ENCODE results near the gene SPNS2. TPM values are rescaled to one million over a fixed set of nuclear protein-coding genes. Genes with fewer than 3 reads are reported as not detected.

Gene SPNS2
- total and polyA plus RNA-seq, 2 of the 8 experiments (the other 6 are each of a cell fraction or from before 2014, with no cell fraction given), result 1.2 to 1.5 TPM

DNA sequence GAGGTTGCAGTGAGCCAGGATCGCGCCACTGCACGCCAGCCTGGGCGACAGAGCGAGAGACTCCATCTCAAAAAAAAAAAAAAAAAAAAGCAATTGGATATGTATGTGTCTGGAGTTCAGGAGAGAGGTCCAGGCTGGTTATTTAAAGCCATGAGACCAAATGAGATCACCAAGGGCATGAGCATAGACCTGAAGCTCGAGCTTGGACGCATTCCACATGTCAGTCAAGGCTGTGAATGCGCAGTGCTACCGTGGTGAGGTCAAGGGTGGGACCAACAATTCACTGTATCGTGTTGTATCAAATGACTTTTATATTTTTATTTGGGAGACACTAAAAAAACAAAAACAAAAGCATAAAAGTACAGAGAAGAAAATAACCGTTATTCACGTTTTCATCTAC is 29.1 kb upstream of the SPNS2 start:
- Histone ChIP-seq H2BK12ac (ENCODE audit: low read depth, low read length) (no peak overlapping the region), H4K8ac (ENCODE audit: extremely low read depth, insufficient read depth, low read length) (no peak overlapping the region), H3K79me1 (ENCODE audit: low read depth, low read length) (no peaks in the 10 kb centered on the region), H2BK20ac (ENCODE audit: low read length) (no peak overlapping the region), H3K9ac (replicated peaks in 1 of 4; ENCODE audit: extremely low read depth in 1 of 4, low read depth in 3 of 4, low read length in 3 of 4) (no peak overlapping the region), H3K56ac (replicated peaks; ENCODE audit: insufficient read length, low read depth, low read length) (no peak overlapping the region), H2BK5ac (ENCODE audit: low read depth, low read length) (no peak overlapping the region), H2AFZ (ENCODE audit: low read length) (no peak overlapping the region), H4K91ac (replicated peaks; ENCODE audit: insufficient read length, low read length) (no peak overlapping the region), H3K4me3 (ENCODE audit: extremely low read depth in 1 of 4, insufficient read depth in 2 of 4, low read depth in 3 of 4, low read length in 4 of 4) (no peak overlapping the region), H2BK15ac (ENCODE audit: low read length) (no peak overlapping the region), H3K23me2 (ENCODE audit: low read depth, low read length) (no peaks in the 10 kb centered on the region), H4K5ac (ENCODE audit: insufficient read length, low read depth, low read length) (no peak overlapping the region), H2BK120ac (replicated peaks; ENCODE audit: low read depth, low read length) (no peak overlapping the region), H3K23ac (ENCODE audit: insufficient read length) (no peak overlapping the region), H4K20me1 (replicated peaks in 1 of 2; ENCODE audit: control insufficient read depth in 1 of 2, insufficient read depth in 2 of 2, low read length in 2 of 2) (no peaks in the 10 kb centered on the region), H3K18ac (ENCODE audit: extremely low read depth, low read length) (no peak overlapping the region), H2AK5ac (ENCODE audit: low read depth, low read length) (no peak overlapping the region), H3K27ac (ENCODE audit: low read depth, low read length) (no peak overlapping the region), H3K4me2 (ENCODE audit: insufficient read depth in 1 of 2, low read depth in 2 of 2, low read length in 2 of 2) (no peak overlapping the region), H3K14ac (ENCODE audit: insufficient read length) (no peak overlapping the region), H3K79me2 (ENCODE audit: control insufficient read depth in 1 of 2, insufficient read depth in 2 of 2, low read length in 2 of 2) (no peaks in the 10 kb centered on the region), H3K36me3 (ENCODE audit: control insufficient read depth in 2 of 4, insufficient read depth in 4 of 4, low read length in 3 of 4) (no peaks in the 10 kb centered on the region), H3K27me3 (replicated peaks in 1 of 4; ENCODE audit: control insufficient read depth in 3 of 4, extremely low read depth in 1 of 4, insufficient read depth in 3 of 4, low read length in 3 of 4) (no peaks in the 10 kb centered on the region), H3K4me1 (replicated peaks in 1 of 4; ENCODE audit: control insufficient read depth in 3 of 4, insufficient read depth in 4 of 4, low read length in 3 of 4) (no peaks in the 10 kb centered on the region), H3K4ac (replicated peaks; ENCODE audit: insufficient read length, low read depth, low read length) (no peak overlapping the region), H3K9me3 (ENCODE audit: insufficient read depth in 2 of 2, low read depth in 1 of 2, low read length in 1 of 2) (no peaks in the 10 kb centered on the region)
- FAIRE-seq (no peak), DNase-seq (ENCODE audit: low read depth in 1 of 2, low spot score in 2 of 2) (no peak)
- POLR2A ChIA-PET (ENCODE audit: partially characterized antibody), result no interaction called here
- 85% methylated on average over 7 of the region's 12 CpGs; no CpG with 5 or more reads in 1 of the 2 experiments for WGBS, 2 experiments (ENCODE audit: extremely low coverage in 1 of 2, insufficient coverage in 1 of 2, insufficient read length in 1 of 2, insufficient replicate concordance in 2 of 2, low coverage in 1 of 2, low lambda C conversion rate in 2 of 2, missing lambda C conversion rate in 1 of 2)
- CTCF ChIA-PET (ENCODE audit: partially characterized antibody), result interaction anchor here (1.0 kb wide), 1 partner anchor 12 kb away, joined by 3 read pairs; no protein-coding TSS in a partner anchor
- TF ChIP-seq GABPA (IDR thresholded peaks at IDR 0.05; ENCODE audit: borderline replicate concordance, insufficient read depth, low read length), result no peak
- TF ChIP-seq SP2 (IDR thresholded peaks at IDR 0.05; ENCODE audit: low read length), result no peak
- TF ChIP-seq RNF2 (IDR thresholded peaks at IDR 0.05; ENCODE audit: borderline replicate concordance, low read depth, low read length, missing control alignments, poor library complexity, severe bottlenecking), result no peak
- no peak for TF ChIP-seq CBX8 (IDR thresholded peaks at IDR 0.05; ENCODE audit: borderline replicate concordance, low read depth, low read length)
